ENCODE measurements around the gene ADCY6.

ADCY6 gene

DNA sequence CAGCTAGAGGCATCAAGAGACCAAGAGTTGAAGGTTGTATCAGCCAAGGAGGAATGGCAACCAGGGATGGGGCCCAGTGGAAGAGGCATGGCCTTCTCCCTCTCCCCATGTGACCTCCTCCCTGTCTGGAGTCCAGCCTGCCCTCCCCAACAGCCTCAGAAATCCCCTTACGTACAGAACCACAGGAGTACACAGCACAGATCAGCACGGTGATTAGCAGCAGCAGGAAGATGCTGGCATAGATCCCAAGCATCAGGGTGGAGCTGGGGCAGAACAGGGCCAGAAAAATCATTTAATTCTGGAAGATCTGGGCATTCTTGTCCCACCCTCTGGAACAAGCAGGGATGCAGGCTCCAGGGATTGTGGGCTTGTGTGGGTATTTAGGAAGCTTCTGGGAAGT lies 14.4 kb downstream of the ADCY6 start:
- Histone ChIP-seq H3K4me2 (ENCODE audit: low read length) (no peak overlapping the region), H3K9me3 (ENCODE audit: low read length) (no peaks in the 10 kb centered on the region), H3K9me2 (ENCODE audit: low read depth, low read length) (no peaks in the 10 kb centered on the region), H3K4me1 (ENCODE audit: insufficient read depth, low read length, severe bottlenecking) (no peaks in the 10 kb centered on the region), H3K9ac (ENCODE audit: low read length) (no peak overlapping the region), H3K79me2 (ENCODE audit: insufficient read depth, low read length) (no peaks in the 10 kb centered on the region), H3K4me3 (ENCODE audit: low read depth, low read length, poor library complexity, severe bottlenecking) (no peak overlapping the region), H3K27ac (ENCODE audit: low read depth, low read length, poor library complexity, severe bottlenecking) (no peak overlapping the region), H4K20me1 (ENCODE audit: insufficient read depth, low read length) (no peaks in the 10 kb centered on the region), H3F3A (ENCODE audit: insufficient read depth, low read length) (no peaks in the 10 kb centered on the region), H3K36me3 (ENCODE audit: insufficient read depth, low read length) (no peaks in the 10 kb centered on the region), H2AFZ (ENCODE audit: low read length) (no peak overlapping the region), H3K27me3 (ENCODE audit: insufficient read depth, low read length) (peaks cover 2% of the 10 kb centered on the region; the same call in 1 of the 2 replicates)
- TF ChIP-seq, protein P1, sequence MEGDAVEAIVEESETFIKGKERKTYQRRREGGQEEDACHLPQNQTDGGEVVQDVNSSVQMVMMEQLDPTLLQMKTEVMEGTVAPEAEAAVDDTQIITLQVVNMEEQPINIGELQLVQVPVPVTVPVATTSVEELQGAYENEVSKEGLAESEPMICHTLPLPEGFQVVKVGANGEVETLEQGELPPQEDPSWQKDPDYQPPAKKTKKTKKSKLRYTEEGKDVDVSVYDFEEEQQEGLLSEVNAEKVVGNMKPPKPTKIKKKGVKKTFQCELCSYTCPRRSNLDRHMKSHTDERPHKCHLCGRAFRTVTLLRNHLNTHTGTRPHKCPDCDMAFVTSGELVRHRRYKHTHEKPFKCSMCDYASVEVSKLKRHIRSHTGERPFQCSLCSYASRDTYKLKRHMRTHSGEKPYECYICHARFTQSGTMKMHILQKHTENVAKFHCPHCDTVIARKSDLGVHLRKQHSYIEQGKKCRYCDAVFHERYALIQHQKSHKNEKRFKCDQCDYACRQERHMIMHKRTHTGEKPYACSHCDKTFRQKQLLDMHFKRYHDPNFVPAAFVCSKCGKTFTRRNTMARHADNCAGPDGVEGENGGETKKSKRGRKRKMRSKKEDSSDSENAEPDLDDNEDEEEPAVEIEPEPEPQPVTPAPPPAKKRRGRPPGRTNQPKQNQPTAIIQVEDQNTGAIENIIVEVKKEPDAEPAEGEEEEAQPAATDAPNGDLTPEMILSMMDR (IDR thresholded peaks at IDR 0.05; ENCODE audit: low read length) = no peak
- TF ChIP-seq EZH2 (IDR thresholded peaks at IDR 0.05; ENCODE audit: borderline replicate concordance, low read length) = no peak

DNA sequence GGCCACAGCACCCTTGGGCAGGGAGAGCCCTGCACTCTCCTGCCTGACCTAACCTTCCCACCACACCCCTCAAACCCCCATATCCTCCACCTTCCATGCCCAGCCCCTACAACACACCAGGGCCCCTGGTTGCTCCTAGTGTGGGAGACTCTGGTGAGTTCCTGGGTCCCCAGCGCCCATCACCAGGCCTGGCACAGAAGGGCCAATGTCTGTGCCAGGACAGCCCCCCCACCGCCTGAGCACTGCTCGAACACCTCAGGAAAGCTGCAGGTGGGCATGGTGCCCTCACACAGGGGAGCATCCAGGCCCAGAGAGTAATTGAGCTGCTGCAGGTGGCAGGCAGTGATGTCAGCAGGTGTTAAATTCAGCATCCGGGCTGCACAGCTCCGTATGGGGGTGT lies 15.2 kb downstream of the ADCY6 start:
- Histone ChIP-seq H3K79me2 (ENCODE audit: insufficient read depth, low read length) (no peaks in the 10 kb centered on the region), H3K9ac (ENCODE audit: low read length) (no peak overlapping the region), H3K4me2 (ENCODE audit: low read length) (no peak overlapping the region), H3K4me1 (ENCODE audit: insufficient read depth, low read length, severe bottlenecking) (no peaks in the 10 kb centered on the region), H3K36me3 (ENCODE audit: insufficient read depth, low read length) (no peaks in the 10 kb centered on the region), H3K27me3 (ENCODE audit: insufficient read depth, low read length) (no peaks in the 10 kb centered on the region; the same call in 1 of the 2 replicates), H3F3A (ENCODE audit: insufficient read depth, low read length) (no peaks in the 10 kb centered on the region), H3K9me2 (ENCODE audit: low read depth, low read length) (no peaks in the 10 kb centered on the region), H3K9me3 (ENCODE audit: low read length) (no peaks in the 10 kb centered on the region), H3K27ac (ENCODE audit: low read depth, low read length, poor library complexity, severe bottlenecking) (no peak overlapping the region), H4K20me1 (ENCODE audit: insufficient read depth, low read length) (no peaks in the 10 kb centered on the region), H2AFZ (ENCODE audit: low read length) (no peak overlapping the region), H3K4me3 (ENCODE audit: low read depth, low read length, poor library complexity, severe bottlenecking) (no peak overlapping the region)
- TF ChIP-seq EZH2 (IDR thresholded peaks at IDR 0.05; ENCODE audit: borderline replicate concordance, low read length) = no peak
- TF ChIP-seq, protein P1 (IDR thresholded peaks at IDR 0.05; ENCODE audit: low read length) = no peak

DNA sequence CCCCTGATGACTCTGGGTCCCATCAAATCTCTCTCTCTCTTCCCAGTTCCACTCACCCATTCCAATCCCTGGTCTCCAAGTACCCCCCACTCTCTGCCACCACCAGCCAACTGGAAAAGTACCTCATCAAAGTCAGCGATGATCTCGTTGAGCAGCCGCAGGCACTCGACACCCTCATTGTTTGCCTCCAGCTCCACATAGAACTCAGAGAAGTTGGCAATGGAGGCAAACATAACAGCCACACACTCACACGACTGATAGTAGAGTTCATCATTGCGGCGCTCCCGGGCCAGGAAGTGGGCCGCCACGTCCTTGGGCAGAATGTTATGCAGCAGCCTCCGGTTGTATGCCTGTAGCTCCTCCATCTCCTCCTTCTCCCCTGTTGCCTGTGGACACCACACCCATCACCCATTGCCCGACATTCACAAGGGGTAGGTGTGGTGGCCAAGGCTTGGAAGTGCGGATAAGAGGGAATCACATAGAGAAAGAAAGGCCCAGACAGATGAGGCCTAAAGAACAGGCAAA lies 17.2 kb downstream of the ADCY6 start:
- no peaks in the 10 kb centered on the region for H3K4me1 ChIP-seq (ENCODE audit: insufficient read depth, low read length, severe bottlenecking)
- no peaks in the 10 kb centered on the region; the same call in 1 of the 2 replicates for H3K27me3 ChIP-seq (ENCODE audit: insufficient read depth, low read length)
- TF ChIP-seq, protein P1 (IDR thresholded peaks at IDR 0.05; ENCODE audit: low read length) = no peak
- no peak for TF ChIP-seq EZH2 (IDR thresholded peaks at IDR 0.05; ENCODE audit: borderline replicate concordance, low read length)
- no peak overlapping the region for H3K27ac ChIP-seq (ENCODE audit: low read depth, low read length, poor library complexity, severe bottlenecking)
- no peak overlapping the region for H3K4me2 ChIP-seq (ENCODE audit: low read length)
- no peaks in the 10 kb centered on the region for H4K20me1 ChIP-seq (ENCODE audit: insufficient read depth, low read length)
- no peaks in the 10 kb centered on the region for H3K79me2 ChIP-seq (ENCODE audit: insufficient read depth, low read length)
- H3K4me3 ChIP-seq (ENCODE audit: low read depth, low read length, poor library complexity, severe bottlenecking) = no peak overlapping the region
- no peak overlapping the region for H2AFZ ChIP-seq (ENCODE audit: low read length)
- no peaks in the 10 kb centered on the region for H3K36me3 ChIP-seq (ENCODE audit: insufficient read depth, low read length)
- no peak overlapping the region for H3K9ac ChIP-seq (ENCODE audit: low read length)
- no peaks in the 10 kb centered on the region for H3K9me2 ChIP-seq (ENCODE audit: low read depth, low read length)
- H3F3A ChIP-seq (ENCODE audit: insufficient read depth, low read length) = no peaks in the 10 kb centered on the region
- H3K9me3 ChIP-seq (ENCODE audit: low read length) = no peaks in the 10 kb centered on the region
